ENCODE results near the gene RTN4RL1. TPM values are rescaled to one million over a fixed set of nuclear protein-coding genes. Genes with fewer than 3 reads are reported as not detected.

RTN4RL1 gene
- total RNA-seq, 1 donor, result 0.27 TPM

DNA sequence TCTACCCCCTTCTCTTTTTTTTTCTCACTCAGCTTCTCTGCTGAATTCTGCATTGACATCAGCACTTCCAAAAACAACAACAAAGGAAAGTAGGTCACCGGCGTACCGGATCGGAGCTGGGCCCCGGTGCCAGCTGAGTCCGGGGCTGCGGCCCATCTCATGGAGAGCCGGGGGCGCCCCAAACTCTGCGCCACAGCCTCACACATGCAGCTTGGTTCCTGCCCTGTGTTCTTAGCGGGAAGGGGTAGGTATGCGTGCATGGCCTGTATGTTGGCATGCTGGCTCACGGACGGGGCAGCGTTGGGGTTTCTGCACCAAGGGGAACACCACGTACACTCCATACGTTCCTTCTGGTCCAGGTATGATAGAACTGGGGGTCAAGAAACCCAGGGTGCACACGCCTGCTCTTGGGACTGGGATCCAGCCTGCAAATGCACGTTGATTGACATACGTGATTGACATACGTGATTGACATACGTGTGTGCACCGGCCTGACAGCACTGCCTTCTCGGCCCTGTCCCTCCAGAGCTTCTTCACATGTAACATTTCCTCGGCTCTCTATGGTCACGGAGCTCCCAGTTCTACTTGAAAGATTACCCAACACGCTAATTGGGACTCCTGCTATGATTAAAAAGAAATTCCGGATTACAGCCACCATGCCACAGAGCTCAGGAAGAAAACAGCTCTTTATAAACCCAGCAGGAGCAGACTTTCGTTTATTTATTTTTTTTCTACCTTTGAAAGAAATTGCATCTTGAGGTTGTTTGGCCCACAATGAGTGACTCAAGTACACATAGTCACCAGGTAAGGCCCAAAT is 106.6 kb downstream of the RTN4RL1 start:
- no peak for DNase-seq (ENCODE audit: low read depth)
- H3K4me3 ChIP-seq (ENCODE audit: low read depth, low read length), result no peak overlapping the region
- TF ChIP-seq, protein P1, sequence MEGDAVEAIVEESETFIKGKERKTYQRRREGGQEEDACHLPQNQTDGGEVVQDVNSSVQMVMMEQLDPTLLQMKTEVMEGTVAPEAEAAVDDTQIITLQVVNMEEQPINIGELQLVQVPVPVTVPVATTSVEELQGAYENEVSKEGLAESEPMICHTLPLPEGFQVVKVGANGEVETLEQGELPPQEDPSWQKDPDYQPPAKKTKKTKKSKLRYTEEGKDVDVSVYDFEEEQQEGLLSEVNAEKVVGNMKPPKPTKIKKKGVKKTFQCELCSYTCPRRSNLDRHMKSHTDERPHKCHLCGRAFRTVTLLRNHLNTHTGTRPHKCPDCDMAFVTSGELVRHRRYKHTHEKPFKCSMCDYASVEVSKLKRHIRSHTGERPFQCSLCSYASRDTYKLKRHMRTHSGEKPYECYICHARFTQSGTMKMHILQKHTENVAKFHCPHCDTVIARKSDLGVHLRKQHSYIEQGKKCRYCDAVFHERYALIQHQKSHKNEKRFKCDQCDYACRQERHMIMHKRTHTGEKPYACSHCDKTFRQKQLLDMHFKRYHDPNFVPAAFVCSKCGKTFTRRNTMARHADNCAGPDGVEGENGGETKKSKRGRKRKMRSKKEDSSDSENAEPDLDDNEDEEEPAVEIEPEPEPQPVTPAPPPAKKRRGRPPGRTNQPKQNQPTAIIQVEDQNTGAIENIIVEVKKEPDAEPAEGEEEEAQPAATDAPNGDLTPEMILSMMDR (IDR thresholded peaks at IDR 0.05; ENCODE audit: insufficient read depth, low read length), result no peak

DNA sequence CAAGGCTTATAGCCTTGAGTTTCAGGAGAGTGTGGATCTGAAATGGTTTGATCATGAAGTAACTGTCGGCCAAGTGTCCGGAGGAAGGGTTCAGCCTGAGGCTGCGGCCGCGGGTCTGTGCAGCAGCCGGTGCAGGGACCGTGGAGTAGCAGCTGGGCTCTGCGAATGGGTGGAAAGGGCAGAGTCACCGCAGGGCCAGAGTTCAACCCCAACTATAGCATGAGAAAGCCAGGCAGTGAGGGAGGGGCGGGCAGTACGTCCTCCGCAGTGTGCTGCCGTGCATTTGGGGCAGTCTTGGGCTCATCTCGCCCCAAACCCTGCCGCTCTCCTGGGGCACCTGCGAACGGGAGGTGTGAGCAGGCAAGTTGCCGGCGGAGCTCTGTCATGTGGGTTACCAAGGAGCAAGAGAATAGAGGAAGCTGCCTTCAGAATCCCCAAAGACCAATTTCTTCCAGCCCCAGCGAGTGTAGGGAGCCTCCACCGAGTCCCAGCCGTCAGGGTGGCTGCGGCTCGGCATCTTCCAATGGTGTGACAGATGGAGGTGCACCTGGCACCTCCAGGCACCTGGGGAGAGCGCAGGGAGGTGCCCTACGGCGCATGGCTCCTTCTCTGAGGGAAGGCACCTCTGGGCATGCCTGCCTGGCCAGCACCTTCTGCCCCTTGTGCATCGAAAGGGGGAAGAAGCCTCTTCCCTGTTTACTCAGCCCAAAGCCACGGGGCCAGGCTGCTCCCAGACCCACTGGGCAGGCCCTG is 108.0 kb downstream of the RTN4RL1 start:
- H3K4me3 ChIP-seq (ENCODE audit: low read depth, low read length), result no peak overlapping the region
- TF ChIP-seq, protein P1 (IDR thresholded peaks at IDR 0.05; ENCODE audit: insufficient read depth, low read length), result no peak
- DNase-seq (ENCODE audit: low read depth), result no peak

DNA sequence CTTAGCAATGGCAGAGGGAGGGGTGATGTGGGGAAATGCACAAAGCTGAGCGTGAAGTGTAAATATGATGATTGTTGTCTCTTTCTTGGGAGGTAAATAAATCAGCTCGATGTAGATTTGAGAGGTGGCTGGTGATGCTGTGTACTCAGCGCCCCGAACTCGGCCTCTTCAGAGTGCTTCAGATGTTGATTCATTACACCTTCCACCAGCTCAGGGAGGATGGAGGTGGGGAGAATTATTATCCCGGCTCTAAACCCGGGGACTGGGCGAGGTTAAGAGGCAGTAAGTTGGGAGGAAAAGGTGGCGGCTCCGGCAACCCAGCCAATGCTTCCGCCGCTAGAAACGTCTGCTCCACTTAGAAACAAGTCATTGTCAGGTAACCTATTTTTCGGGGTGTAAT is 108.8 kb downstream of the RTN4RL1 start:
- TF ChIP-seq, protein P1 (IDR thresholded peaks at IDR 0.05; ENCODE audit: insufficient read depth, low read length), result no peak
- H3K4me3 ChIP-seq (ENCODE audit: low read depth, low read length), result no peak overlapping the region
- no peak for DNase-seq (ENCODE audit: low read depth)

DNA sequence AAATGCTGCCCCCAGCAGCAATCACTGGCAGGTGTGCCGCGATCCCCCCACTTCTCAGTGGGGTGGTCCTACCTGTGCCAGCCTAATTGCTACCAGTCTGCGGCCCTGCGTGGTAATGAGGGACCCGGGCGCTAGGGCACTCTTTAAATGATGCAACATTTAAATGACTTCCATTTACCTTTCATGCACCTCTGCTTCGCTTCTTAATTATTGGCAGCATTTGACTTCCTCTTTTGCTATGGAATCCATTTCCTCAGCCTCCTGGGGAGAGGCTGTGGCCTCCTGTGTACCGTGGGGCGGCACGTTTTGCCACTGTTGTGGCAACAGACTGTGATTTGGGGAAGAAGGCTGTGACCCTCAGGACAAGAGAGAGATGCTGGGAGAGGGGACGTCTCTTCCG is 109.2 kb downstream of the RTN4RL1 start:
- TF ChIP-seq, protein P1 (IDR thresholded peaks at IDR 0.05; ENCODE audit: insufficient read depth, low read length), result no peak
- no peak for DNase-seq (ENCODE audit: low read depth)
- no peak overlapping the region for H3K4me3 ChIP-seq (ENCODE audit: low read depth, low read length)

DNA sequence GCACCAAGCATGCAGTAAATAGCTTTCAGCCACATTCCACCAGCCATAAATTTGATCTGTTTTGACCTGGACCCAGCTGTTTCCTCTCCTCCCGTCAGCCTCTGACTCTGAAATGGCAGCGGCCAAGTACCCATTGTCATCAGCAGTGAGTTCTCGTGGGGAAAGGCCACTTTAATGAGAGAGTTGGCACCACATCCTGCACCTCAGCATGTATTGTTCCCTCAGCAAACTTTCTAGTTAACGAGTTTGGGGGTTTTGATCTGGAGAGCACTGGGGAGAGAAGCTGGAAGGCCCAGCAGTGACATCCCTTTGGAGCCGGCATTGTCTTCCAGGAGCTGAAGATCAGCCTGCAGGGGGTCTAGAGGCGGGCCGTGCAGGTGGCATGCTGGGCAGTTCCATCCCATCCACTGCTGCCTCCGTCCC is 110.5 kb downstream of the RTN4RL1 start:
- TF ChIP-seq, protein P1 (IDR thresholded peaks at IDR 0.05; ENCODE audit: insufficient read depth, low read length), result no peak
- H3K4me3 ChIP-seq (ENCODE audit: low read depth, low read length), result no peak overlapping the region
- DNase-seq (ENCODE audit: low read depth), result no peak

DNA sequence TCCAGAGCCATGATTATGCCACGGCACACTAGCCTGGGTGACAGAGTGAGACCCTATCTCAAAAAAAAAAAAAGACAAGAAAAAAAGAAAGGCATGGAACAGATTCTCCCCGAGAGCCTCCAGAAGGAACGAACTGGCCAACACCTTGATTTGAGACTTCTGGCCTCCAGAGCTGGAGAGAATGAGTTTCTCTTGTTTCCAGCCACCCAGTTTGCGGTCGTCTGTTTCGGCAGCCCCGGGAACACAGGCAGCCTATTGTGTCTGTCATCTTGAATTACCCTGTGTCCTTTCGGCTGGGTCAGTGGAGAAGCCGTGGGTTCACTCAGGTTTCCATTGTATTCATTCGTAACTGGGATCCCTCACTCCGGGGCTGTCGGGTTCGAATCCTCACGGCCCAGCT is 111.4 kb downstream of the RTN4RL1 start:
- TF ChIP-seq, protein P1 (IDR thresholded peaks at IDR 0.05; ENCODE audit: insufficient read depth, low read length), result no peak

More for the DNA sequence above, 111.4 kb downstream of the RTN4RL1 start:
- DNase-seq (ENCODE audit: low read depth), result no peak
- no peak overlapping the region for H3K4me3 ChIP-seq (ENCODE audit: low read depth, low read length)

All from fibroblast of the aortic adventitia (primary cell).